ENCODE data around the gene SIPA1. TPM values are rescaled to one million over a fixed set of nuclear protein-coding genes. Genes with fewer than 3 reads are reported as not detected.
"Not testable (repeated sequence)": the region's sequence is repeated elsewhere in the genome, so short reads cannot be mapped to it uniquely, and the experiment has no call there.

Gene SIPA1
- total RNA-seq, 2 donors from 2014 or later: 39.9 to 46.8 TPM

GRCh38 chr11:65672180-65672860, 34.4 kb downstream of the SIPA1 start:
- Mint-ChIP-seq H3K27ac (no peak overlapping the region), H3K27me3 (ENCODE audit: insufficient read depth) (peaks cover 5% of the 10 kb centered on the region), H3K9me3 (no peaks in the 10 kb centered on the region), H3K4me3 (no peak overlapping the region), H3K4me1 (no peaks in the 10 kb centered on the region), H3K36me3 (ENCODE audit: low read depth) (no peaks in the 10 kb centered on the region)
- Histone ChIP-seq H3K36me3 (ENCODE audit: control insufficient read depth, insufficient read depth, low read length) (no peaks in the 10 kb centered on the region), H3K4me3 (ENCODE audit: low read length) (no peak overlapping the region), H3K27me3 (ENCODE audit: control insufficient read depth, insufficient read depth, low read length, poor library complexity, severe bottlenecking) (no peaks in the 10 kb centered on the region), H3K9ac (ENCODE audit: extremely low read depth, low read length, poor library complexity, severe bottlenecking) (no peak overlapping the region), H3K9me3 (ENCODE audit: control insufficient read depth, low read length) (no peaks in the 10 kb centered on the region), H3K27ac (ENCODE audit: low read depth, low read length) (no peak overlapping the region), H3K4me1 (ENCODE audit: control insufficient read depth, insufficient read depth, low read length) (no peaks in the 10 kb centered on the region)
- TF ChIP-seq, protein P1, sequence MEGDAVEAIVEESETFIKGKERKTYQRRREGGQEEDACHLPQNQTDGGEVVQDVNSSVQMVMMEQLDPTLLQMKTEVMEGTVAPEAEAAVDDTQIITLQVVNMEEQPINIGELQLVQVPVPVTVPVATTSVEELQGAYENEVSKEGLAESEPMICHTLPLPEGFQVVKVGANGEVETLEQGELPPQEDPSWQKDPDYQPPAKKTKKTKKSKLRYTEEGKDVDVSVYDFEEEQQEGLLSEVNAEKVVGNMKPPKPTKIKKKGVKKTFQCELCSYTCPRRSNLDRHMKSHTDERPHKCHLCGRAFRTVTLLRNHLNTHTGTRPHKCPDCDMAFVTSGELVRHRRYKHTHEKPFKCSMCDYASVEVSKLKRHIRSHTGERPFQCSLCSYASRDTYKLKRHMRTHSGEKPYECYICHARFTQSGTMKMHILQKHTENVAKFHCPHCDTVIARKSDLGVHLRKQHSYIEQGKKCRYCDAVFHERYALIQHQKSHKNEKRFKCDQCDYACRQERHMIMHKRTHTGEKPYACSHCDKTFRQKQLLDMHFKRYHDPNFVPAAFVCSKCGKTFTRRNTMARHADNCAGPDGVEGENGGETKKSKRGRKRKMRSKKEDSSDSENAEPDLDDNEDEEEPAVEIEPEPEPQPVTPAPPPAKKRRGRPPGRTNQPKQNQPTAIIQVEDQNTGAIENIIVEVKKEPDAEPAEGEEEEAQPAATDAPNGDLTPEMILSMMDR (conservative IDR thresholded peaks at IDR 0.05): peak; percentile 33
- no peak for DNase-seq

DNA sequence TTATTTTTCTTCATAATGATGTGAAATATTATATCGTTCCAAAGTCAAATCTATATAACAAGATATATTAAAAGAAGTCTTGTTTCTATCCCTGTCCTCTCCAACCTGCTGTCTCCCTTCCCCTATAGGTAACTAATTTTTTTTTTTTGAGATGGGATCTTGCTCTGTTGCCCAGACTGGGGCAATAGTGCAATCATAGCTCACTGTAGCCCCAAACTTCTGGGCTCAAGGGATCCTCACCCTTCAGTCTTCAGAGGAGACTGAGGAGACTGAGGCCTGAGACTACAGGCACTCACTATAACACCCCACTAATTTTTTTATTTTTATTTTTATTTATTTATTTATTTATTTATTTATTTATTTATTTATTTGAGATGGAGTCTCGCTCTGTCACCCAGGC, 35.1 kb downstream of the SIPA1 start:
- no peak overlapping the region for H3K27ac ChIP-seq (ENCODE audit: low read depth, low read length)
- no peaks in the 10 kb centered on the region for H3K36me3 ChIP-seq (ENCODE audit: control insufficient read depth, insufficient read depth, low read length)
- no peaks in the 10 kb centered on the region for H3K9me3 ChIP-seq (ENCODE audit: control insufficient read depth, low read length)
- Mint-ChIP-seq H3K27ac (no peak overlapping the region), H3K4me1 (no peaks in the 10 kb centered on the region), H3K9me3 (no peaks in the 10 kb centered on the region), H3K27me3 (ENCODE audit: insufficient read depth) (peaks cover 5% of the 10 kb centered on the region), H3K4me3 (no peak overlapping the region), H3K36me3 (ENCODE audit: low read depth) (no peaks in the 10 kb centered on the region)
- no peak for DNase-seq
- H3K4me3 ChIP-seq (ENCODE audit: low read length): no peak overlapping the region
- WGBS, 2 experiments (ENCODE audit: insufficient coverage in 1 of 2, insufficient read length in 1 of 2): no CpG with 5 or more reads among the region's 2 CpGs
- H3K4me1 ChIP-seq (ENCODE audit: control insufficient read depth, insufficient read depth, low read length): no peaks in the 10 kb centered on the region
- TF ChIP-seq, protein P1 (conservative IDR thresholded peaks at IDR 0.05): no peak
- H3K27me3 ChIP-seq (ENCODE audit: control insufficient read depth, insufficient read depth, low read length, poor library complexity, severe bottlenecking): no peaks in the 10 kb centered on the region
- H3K9ac ChIP-seq (ENCODE audit: extremely low read depth, low read length, poor library complexity, severe bottlenecking): no peak overlapping the region

- Mint-ChIP-seq H3K27ac (no peak overlapping the region), H3K36me3 (ENCODE audit: low read depth) (no peaks in the 10 kb centered on the region), H3K27me3 (ENCODE audit: insufficient read depth) (peaks cover 19% of the 10 kb centered on the region), H3K4me1 (no peaks in the 10 kb centered on the region), H3K9me3 (no peaks in the 10 kb centered on the region), H3K4me3 (no peak overlapping the region)
- Histone ChIP-seq H3K27me3 (ENCODE audit: control insufficient read depth, insufficient read depth, low read length, poor library complexity, severe bottlenecking) (no peaks in the 10 kb centered on the region), H3K4me3 (ENCODE audit: low read length) (no peak overlapping the region), H3K36me3 (ENCODE audit: control insufficient read depth, insufficient read depth, low read length) (no peaks in the 10 kb centered on the region), H3K27ac (ENCODE audit: low read depth, low read length) (no peak overlapping the region), H3K9me3 (ENCODE audit: control insufficient read depth, low read length) (no peaks in the 10 kb centered on the region), H3K9ac (ENCODE audit: extremely low read depth, low read length, poor library complexity, severe bottlenecking) (no peak overlapping the region), H3K4me1 (ENCODE audit: control insufficient read depth, insufficient read depth, low read length) (no peaks in the 10 kb centered on the region)
- TF ChIP-seq, protein P1 (conservative IDR thresholded peaks at IDR 0.05): no peak
- no peak for DNase-seq
- WGBS, 2 experiments (ENCODE audit: insufficient coverage in 1 of 2, insufficient read length in 1 of 2): 85% methylated on average over 4 to 5 of the region's 5 CpGs
Observed at GRCh38 chr11:65680192-65680743, 42.4 kb downstream of the SIPA1 start.

- H3K27ac Mint-ChIP-seq, DNase-seq: not testable (repeated sequence)
- WGBS, 2 experiments (ENCODE audit: insufficient coverage in 1 of 2, insufficient read length in 1 of 2): 82 to 88% methylated on average over 3 to 6 of the region's 6 CpGs
Observed at GRCh38 chr11:65683480-65683879, 45.6 kb downstream of the SIPA1 start.

More at GRCh38 chr11:65683480-65683879, 45.6 kb downstream of the SIPA1 start:
- H3K36me3 Mint-ChIP-seq (ENCODE audit: low read depth); H3K27ac ChIP-seq (ENCODE audit: low read depth, low read length); H3K36me3 ChIP-seq (ENCODE audit: control insufficient read depth, insufficient read depth, low read length); H3K9ac ChIP-seq (ENCODE audit: extremely low read depth, low read length, poor library complexity, severe bottlenecking); H3K4me3 Mint-ChIP-seq; H3K27me3 ChIP-seq (ENCODE audit: control insufficient read depth, insufficient read depth, low read length, poor library complexity, severe bottlenecking); H3K9me3 Mint-ChIP-seq; H3K4me3 ChIP-seq (ENCODE audit: low read length); H3K4me1 Mint-ChIP-seq; H3K4me1 ChIP-seq (ENCODE audit: control insufficient read depth, insufficient read depth, low read length); H3K9me3 ChIP-seq (ENCODE audit: control insufficient read depth, low read length): not testable (repeated sequence)
- peaks cover 14% of the 10 kb centered on the region for H3K27me3 Mint-ChIP-seq (ENCODE audit: insufficient read depth)

Measured in endodermal cell (in vitro differentiated cells).